Lung (tissue), 12 donors: Measurements from ENCODE around the gene CD34. TPM values are rescaled to one million over a fixed set of nuclear protein-coding genes. Genes with fewer than 3 reads are reported as not detected.
"Not testable (repeated sequence)": the region's sequence is repeated elsewhere in the genome, so short reads cannot be mapped to it uniquely, and the experiment has no call there.

Source experiments
- ATAC-seq: fragments of 200-7000 bp; cut with Tn5 transposase; one replicate; pipeline ENCODE4 v1.9.1; 2020; ENCODE audit warnings: moderate number of reproducible peaks; ENCODE audit not compliant: insufficient read depth, low FRiP score
- DNase-seq, 3 donors: peaks; one replicate each; pipeline ENCODE4 v3.0.0-alpha.2; 2013 to 2017
- H3K27ac ChIP-seq, 2 donors: one replicate each; pipeline ENCODE4 v1.5.1; 2013; ENCODE audit warnings: mild to moderate bottlenecking in 2 of 2, moderate library complexity in 2 of 2, control low read depth in 1 of 2, inconsistent platforms in 1 of 2, low read depth in 1 of 2, low read length in 1 of 2
- H3K27me3 ChIP-seq, 3 donors: one replicate each; pipeline ENCODE4 v1.5.1; 2013; ENCODE audit warnings: low read length in 2 of 3; ENCODE audit not compliant: control insufficient read depth in 3 of 3, insufficient read depth in 3 of 3
- H3K36me3 ChIP-seq, 4 donors: one replicate each; pipeline ENCODE4 v1.5.1; 2013; ENCODE audit warnings: low read length in 4 of 4, mild to moderate bottlenecking in 1 of 4, moderate library complexity in 1 of 4; ENCODE audit not compliant: control insufficient read depth in 4 of 4, insufficient read depth in 4 of 4
- H3K4me1 ChIP-seq, 5 donors: one replicate each; pipeline ENCODE4 v1.5.1; 2013; ENCODE audit warnings: low read length in 5 of 5, mild to moderate bottlenecking in 2 of 5, moderate library complexity in 1 of 5; ENCODE audit not compliant: control insufficient read depth in 5 of 5, insufficient read depth in 5 of 5
- H3K4me3 ChIP-seq: one replicate; pipeline ENCODE4 v1.5.1; 2013; ENCODE audit warnings: mild to moderate bottlenecking, control low read depth, moderate library complexity
- H3K9ac ChIP-seq, 2 donors: one replicate each; pipeline ENCODE4 v1.5.1; 2013; ENCODE audit warnings: low read length in 2 of 2, control low read depth in 1 of 2; ENCODE audit not compliant: insufficient read depth in 1 of 2
- H3K9me3 ChIP-seq, 4 donors: one replicate each; pipeline ENCODE4 v1.5.1; 2013; ENCODE audit warnings: low read length in 3 of 4, mild to moderate bottlenecking in 1 of 4, moderate library complexity in 1 of 4; ENCODE audit not compliant: control insufficient read depth in 4 of 4, insufficient read depth in 3 of 4
- WGBS, 2 donors: extraction: QIAGEN DNeasy Blood & Tissue Kit; methylation state at CpG; one replicate each; pipeline ENCODE4 v1.1.7; 2013; 5-methylcytosine and 5-hydroxymethylcytosine counted together
- polyA plus RNA-seq, 2 donors: library from polyadenylated mRNA; stranded (reverse); fragments of 200-250 nt; gene quantifications; one replicate each; pipeline ENCODE4 v1.2.1, GENCODE V29; 2013
- total RNA-seq, 2 donors: library from RNA; depleted of rRNA in 1 of 2; stranded (reverse); fragments of >200 nt in 1 of 2; gene quantifications; one replicate each; pipeline ENCODE4 v1.2.1, GENCODE V29; 2014 to 2021
- TF ChIP-seq, protein P1 (sequence below): IDR thresholded peaks from 2 replicates; pipeline ENCODE4 v1.5.1; 2012; ENCODE audit warnings: mild to moderate bottlenecking; ENCODE audit errors: control extremely low read depth, extremely low read depth
- donor health status: control.
- donor health status: control.
- donor health status: Bipolar disorder and iron deficiency.
- donor health status: healthy.
- donor health status: DM: yes; HTN: yes; CAD: no.

The CD34 gene
- total and polyA plus RNA-seq, 4 donors, result 23.6 to 81.9 (median 37.1) TPM

DNA sequence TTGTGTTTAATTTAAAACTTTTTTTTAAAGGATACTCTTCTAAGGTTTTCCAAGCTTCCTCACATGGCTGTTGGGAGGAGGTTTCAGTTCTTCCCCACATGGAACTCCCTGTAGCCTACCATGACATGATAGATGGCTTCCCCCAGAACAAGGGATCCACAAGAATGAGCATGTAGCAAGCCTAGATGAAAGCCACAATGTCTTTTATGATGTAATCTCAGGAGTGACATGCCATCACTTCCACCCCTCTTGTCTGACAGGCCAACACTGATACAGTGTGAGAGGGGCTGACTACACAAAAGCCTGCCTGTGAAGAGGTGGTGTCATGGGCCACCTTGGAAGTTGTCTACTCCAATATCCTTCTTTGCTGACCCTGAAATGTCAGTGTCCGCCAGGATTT, 32.0 kb downstream of the CD34 start:
- H3K27me3 ChIP-seq, result no peaks in the 10 kb centered on the region
- no peaks in the 10 kb centered on the region for H3K9me3 ChIP-seq
- H3K4me1 ChIP-seq, result no peaks in the 10 kb centered on the region
- no peak for DNase-seq
- H3K36me3 ChIP-seq, result no peaks in the 10 kb centered on the region
- no peak overlapping the region for H3K4me3 ChIP-seq
- WGBS, 2 donors, result 91 to 94% methylated on average over 1 of the region's 1 CpG
- no peak overlapping the region for H3K9ac ChIP-seq
- TF ChIP-seq, protein P1, sequence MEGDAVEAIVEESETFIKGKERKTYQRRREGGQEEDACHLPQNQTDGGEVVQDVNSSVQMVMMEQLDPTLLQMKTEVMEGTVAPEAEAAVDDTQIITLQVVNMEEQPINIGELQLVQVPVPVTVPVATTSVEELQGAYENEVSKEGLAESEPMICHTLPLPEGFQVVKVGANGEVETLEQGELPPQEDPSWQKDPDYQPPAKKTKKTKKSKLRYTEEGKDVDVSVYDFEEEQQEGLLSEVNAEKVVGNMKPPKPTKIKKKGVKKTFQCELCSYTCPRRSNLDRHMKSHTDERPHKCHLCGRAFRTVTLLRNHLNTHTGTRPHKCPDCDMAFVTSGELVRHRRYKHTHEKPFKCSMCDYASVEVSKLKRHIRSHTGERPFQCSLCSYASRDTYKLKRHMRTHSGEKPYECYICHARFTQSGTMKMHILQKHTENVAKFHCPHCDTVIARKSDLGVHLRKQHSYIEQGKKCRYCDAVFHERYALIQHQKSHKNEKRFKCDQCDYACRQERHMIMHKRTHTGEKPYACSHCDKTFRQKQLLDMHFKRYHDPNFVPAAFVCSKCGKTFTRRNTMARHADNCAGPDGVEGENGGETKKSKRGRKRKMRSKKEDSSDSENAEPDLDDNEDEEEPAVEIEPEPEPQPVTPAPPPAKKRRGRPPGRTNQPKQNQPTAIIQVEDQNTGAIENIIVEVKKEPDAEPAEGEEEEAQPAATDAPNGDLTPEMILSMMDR, result no peak
- ATAC-seq, result no peak
- H3K27ac ChIP-seq, result no peak overlapping the region

DNA sequence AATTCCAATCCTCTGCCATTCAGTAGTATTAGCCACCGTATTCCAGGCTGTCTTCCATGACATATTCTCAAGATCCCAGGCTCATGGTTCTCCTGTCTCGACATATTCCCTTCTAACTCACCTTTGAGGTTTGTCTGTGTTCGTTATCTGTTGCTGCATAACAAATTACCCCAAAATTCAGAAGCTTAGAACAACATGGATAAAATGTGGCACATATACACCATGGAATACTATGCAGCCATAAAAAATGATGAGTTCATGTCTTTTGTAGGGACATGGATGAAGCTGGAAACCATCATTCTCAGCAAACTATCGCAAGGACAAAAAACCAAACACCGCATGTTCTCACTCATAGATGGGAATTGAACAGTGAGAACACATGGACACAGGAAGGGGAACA, 33.0 kb downstream of the CD34 start:
- ATAC-seq, H3K36me3 ChIP-seq, H3K9me3 ChIP-seq, H3K4me3 ChIP-seq, H3K4me1 ChIP-seq, DNase-seq, H3K9ac ChIP-seq, H3K27ac ChIP-seq, H3K27me3 ChIP-seq: not testable (repeated sequence)
- WGBS, 2 donors, result 94 to 97% methylated on average over 3 of the region's 5 CpGs

DNA sequence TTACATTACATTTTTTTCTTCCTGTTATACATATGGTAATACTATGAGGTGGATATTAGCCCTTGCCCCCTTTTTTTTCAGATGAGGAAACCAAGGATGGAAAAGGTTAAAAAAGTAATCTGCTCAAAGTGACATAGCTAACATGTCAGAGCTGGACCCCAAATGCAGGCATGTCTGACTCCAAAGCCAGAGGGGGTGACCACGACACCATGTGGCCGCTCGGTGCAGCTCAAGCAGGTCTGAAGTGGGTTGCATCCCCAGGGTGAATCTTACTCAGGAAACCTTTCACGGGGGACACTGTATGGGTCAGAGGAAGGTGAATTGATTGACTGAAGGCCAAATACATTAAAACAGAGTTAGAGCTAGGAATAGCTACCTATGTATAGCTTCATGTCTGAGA, 34.8 kb downstream of the CD34 start:
- no peaks in the 10 kb centered on the region for H3K36me3 ChIP-seq
- no peak for ATAC-seq
- no peaks in the 10 kb centered on the region for H3K27me3 ChIP-seq
- H3K4me1 ChIP-seq, result peaks cover 0 to 6% (median 0%) of the 10 kb centered on the region in 5 donors
- H3K9ac ChIP-seq, result no peak overlapping the region
- no peak overlapping the region for H3K27ac ChIP-seq
- H3K4me3 ChIP-seq, result no peak overlapping the region
- TF ChIP-seq, protein P1, result no peak
- DNase-seq, result no peak
- 54 to 71% methylated on average over 4 of the region's 4 CpGs for WGBS, 2 donors
- no peaks in the 10 kb centered on the region for H3K9me3 ChIP-seq

DNA sequence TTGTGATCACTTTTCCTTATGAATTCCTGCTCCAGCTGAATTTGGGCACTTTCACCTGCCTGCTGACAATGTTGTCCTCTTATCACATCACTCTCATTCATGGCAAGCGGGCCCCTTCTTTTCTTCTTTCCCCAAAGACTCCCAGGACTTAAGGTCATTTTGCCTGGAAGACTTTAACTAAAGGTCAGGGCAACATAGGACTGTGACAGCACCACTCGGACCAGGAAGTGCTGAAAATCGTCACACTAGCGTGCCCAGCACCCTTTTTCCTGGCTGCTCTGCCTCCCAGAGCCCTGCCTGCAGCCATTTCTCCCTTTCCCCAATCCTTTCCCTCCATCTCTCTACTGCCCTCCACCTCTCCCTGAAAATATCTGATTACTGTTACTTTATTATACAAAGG, 35.4 kb downstream of the CD34 start:
- no peaks in the 10 kb centered on the region for H3K27me3 ChIP-seq
- DNase-seq (no peak), ATAC-seq (no peak)
- TF ChIP-seq, protein P1, result no peak
- no peak overlapping the region for H3K4me3 ChIP-seq
- H3K27ac ChIP-seq, result no peak overlapping the region
- H3K4me1 ChIP-seq, result peaks cover 0 to 6% (median 0%) of the 10 kb centered on the region in 5 donors
- H3K9me3 ChIP-seq, result no peaks in the 10 kb centered on the region
- WGBS, 2 donors, result 42% methylated on average over 4 of the region's 4 CpGs
- H3K36me3 ChIP-seq, result no peaks in the 10 kb centered on the region
- no peak overlapping the region for H3K9ac ChIP-seq
